Erythroblast (primary cell): ENCODE results near the gene THBS2.

Experiments
- GATA1 ChIP-seq: IDR thresholded peaks from 2 replicates; pipeline ENCODE4 v1.6.1; 2011; ENCODE audit warnings: low read depth, mild to moderate bottlenecking, control low read depth, low read length, moderate library complexity
- POLR2A ChIP-seq: IDR thresholded peaks from 2 replicates; pipeline ENCODE4 v1.6.1; 2011; ENCODE audit warnings: mild to moderate bottlenecking, low read length

DNA sequence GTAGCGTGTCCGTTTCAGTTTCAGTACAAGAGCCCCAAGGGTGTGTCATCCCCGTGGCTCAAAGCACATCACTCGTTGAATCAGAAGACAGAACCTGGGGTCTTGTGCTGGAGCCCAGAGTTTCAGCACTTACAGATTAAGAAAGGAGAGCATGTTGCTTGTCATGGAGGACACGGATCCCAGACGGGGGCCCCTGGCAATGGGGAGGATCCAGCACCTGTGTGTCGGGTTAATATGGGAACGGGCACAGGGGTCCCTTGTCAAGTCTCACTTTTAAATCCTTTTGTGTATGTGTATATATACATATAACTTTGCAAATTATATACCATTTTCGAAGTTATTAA is 23.4 kb downstream of the THBS2 start:
- TF ChIP-seq POLR2A (no peak), GATA1 (no peak)
